Liver (tissue), 9 donors: Measurements from ENCODE around the gene SEC61B. TPM values are rescaled to one million over a fixed set of nuclear protein-coding genes. Genes with fewer than 3 reads are reported as not detected.

ENCODE experiments used
- DNase-seq: peaks from one replicate; pipeline ENCODE4 v3.0.0-alpha.2; 2017; ENCODE audit warnings: low spot score
- H3K27ac ChIP-seq, 2 donors: one replicate each; pipeline ENCODE4 v1.7.0; 2013; ENCODE audit warnings: inconsistent platforms in 2 of 2, low read length in 2 of 2, control low read depth in 1 of 2, low read depth in 1 of 2, mild to moderate bottlenecking in 1 of 2
- H3K27me3 ChIP-seq, 4 donors: one replicate each; pipeline versions ENCODE4 v1.6.1 to v1.7.0; 2013; ENCODE audit warnings: low read length in 3 of 4, inconsistent platforms in 1 of 4, mild to moderate bottlenecking in 1 of 4, moderate library complexity in 1 of 4; ENCODE audit not compliant: control insufficient read depth in 4 of 4, insufficient read depth in 4 of 4
- H3K36me3 ChIP-seq, 4 donors: one replicate each; pipeline versions ENCODE4 v1.6.1 to v1.7.0; 2013; ENCODE audit warnings: low read length in 3 of 4, mild to moderate bottlenecking in 3 of 4, low read depth in 1 of 4, moderate library complexity in 1 of 4; ENCODE audit not compliant: control insufficient read depth in 4 of 4, insufficient read depth in 3 of 4
- H3K4me1 ChIP-seq, 4 donors: one replicate each; pipeline versions ENCODE4 v1.6.1 to v1.7.0; 2013; ENCODE audit warnings: low read length in 3 of 4, mild to moderate bottlenecking in 3 of 4, moderate library complexity in 1 of 4; ENCODE audit not compliant: control insufficient read depth in 4 of 4, insufficient read depth in 4 of 4
- H3K4me3 ChIP-seq, 3 donors: one replicate each; pipeline versions ENCODE4 v1.6.1 to v1.7.0; 2013; ENCODE audit warnings: low read length in 3 of 3, control low read depth in 1 of 3, low read depth in 1 of 3, mild to moderate bottlenecking in 1 of 3
- H3K9ac ChIP-seq, 2 donors: one replicate each; pipeline ENCODE4 v1.7.0; 2013; ENCODE audit warnings: low read length in 2 of 2, mild to moderate bottlenecking in 2 of 2, moderate library complexity in 2 of 2, control low read depth in 1 of 2, low read depth in 1 of 2
- H3K9me3 ChIP-seq, 4 donors: one replicate each; pipeline versions ENCODE4 v1.6.1 to v1.7.0; 2013; ENCODE audit warnings: low read length in 3 of 4; ENCODE audit not compliant: control insufficient read depth in 4 of 4
- EGR1 ChIP-seq, 2 donors: IDR thresholded peaks; 2 replicates each; pipeline ENCODE4 v1.6.1; 2016 to 2018; ENCODE audit warnings: antibody characterized with exemption in 2 of 2, low read depth in 2 of 2
- FOXA1 ChIP-seq: IDR thresholded peaks from 2 replicates; pipeline ENCODE4 v1.6.1; 2016; ENCODE audit warnings: antibody characterized with exemption
- FOXA2 ChIP-seq: IDR thresholded peaks from 2 replicates; pipeline ENCODE4 v1.6.1; 2016; ENCODE audit warnings: antibody characterized with exemption
- GABPA ChIP-seq, 2 donors: IDR thresholded peaks in 1 of 2; conservative IDR thresholded peaks in 1 of 2; 2 replicates each; pipeline ENCODE4 v1.6.1; 2016; ENCODE audit warnings: antibody characterized with exemption in 2 of 2, mild to moderate bottlenecking in 1 of 2, moderate library complexity in 1 of 2
- HNF4A ChIP-seq, 2 donors: conservative IDR thresholded peaks; 2 replicates each; pipeline ENCODE4 v1.6.1; 2016; ENCODE audit warnings: antibody characterized with exemption in 2 of 2, mild to moderate bottlenecking in 2 of 2
- MAX ChIP-seq: IDR thresholded peaks from 2 replicates; pipeline ENCODE4 v1.6.1; 2016; ENCODE audit warnings: antibody characterized with exemption
- NR2F2 ChIP-seq: IDR thresholded peaks from 2 replicates; pipeline ENCODE4 v1.6.1; 2016; ENCODE audit warnings: antibody characterized with exemption
- RAD21 ChIP-seq, 2 donors: IDR thresholded peaks; 2 replicates each; pipeline ENCODE4 v1.6.1; 2016; ENCODE audit warnings: antibody characterized with exemption in 2 of 2, mild to moderate bottlenecking in 2 of 2
- REST ChIP-seq: IDR thresholded peaks from 2 replicates; pipeline ENCODE4 v1.6.1; 2016; ENCODE audit warnings: antibody characterized with exemption, mild to moderate bottlenecking
- RXRA ChIP-seq, 2 donors: IDR thresholded peaks; 2 replicates each; pipeline ENCODE4 v1.6.1; 2017 to 2018; ENCODE audit warnings: antibody characterized with exemption in 2 of 2, mild to moderate bottlenecking in 1 of 2
- SP1 ChIP-seq: IDR thresholded peaks from 2 replicates; pipeline ENCODE4 v1.6.1; 2018; ENCODE audit warnings: antibody characterized with exemption, mild to moderate bottlenecking
- TAF1 ChIP-seq: conservative IDR thresholded peaks from 2 replicates; pipeline ENCODE4 v1.6.1; 2016; ENCODE audit warnings: antibody characterized with exemption, mild to moderate bottlenecking
- YY1 ChIP-seq: IDR thresholded peaks from 2 replicates; pipeline ENCODE4 v1.6.1; 2016; ENCODE audit warnings: antibody characterized with exemption, mild to moderate bottlenecking
- ZBTB33 ChIP-seq: IDR thresholded peaks from 2 replicates; pipeline ENCODE4 v1.6.1; 2016; ENCODE audit warnings: antibody characterized with exemption
- WGBS: extraction: QIAGEN DNeasy Blood & Tissue Kit; methylation state at CpG from one replicate; pipeline ENCODE4 v1.1.7; 2013; 5-methylcytosine and 5-hydroxymethylcytosine counted together
- polyA plus RNA-seq, 2 donors: library from polyadenylated mRNA; stranded (reverse) in 1 of 2; unstranded in 1 of 2; fragments of 200-250 nt in 1 of 2; fragments of >200 nt in 1 of 2; fragmentation: Nextera tagmentation in 1 of 2; extraction: Ambion mirVana in 1 of 2; gene quantifications; one replicate each; pipeline versions ENCODE4 v1.2.1 to v1.2.3, GENCODE V29; 2013 to 2015
- total RNA-seq, 2 donors: library from RNA; depleted of rRNA; stranded (reverse); fragments of >200 nt; gene quantifications; one replicate each; pipeline ENCODE4 v1.2.3, GENCODE V29; 2014
- donor health status: healthy.
- donor health status: healthy.
- donor health status: healthy.
- donor health status: healthy.
- donor health status: healthy.

Gene SEC61B
- total and polyA plus RNA-seq, 4 donors = 84.1 to 431 (median 228) TPM

GRCh38 chr9:99238331-99238730 is 16.2 kb downstream of the SEC61B start:
- H3K9ac ChIP-seq = no peak overlapping the region
- no peak for TF ChIP-seq HNF4A (conservative IDR thresholded peaks at IDR 0.05)
- no peak for TF ChIP-seq RAD21 (IDR thresholded peaks at IDR 0.05)
- no peak for TF ChIP-seq FOXA1
- no peak for TF ChIP-seq FOXA2
- TF ChIP-seq ZBTB33 = no peak
- TF ChIP-seq MAX = no peak
- no peak for TF ChIP-seq GABPA (IDR thresholded peaks at IDR 0.05 in 1 of 2, conservative IDR thresholded peaks at IDR 0.05 in 1 of 2)
- no peak for TF ChIP-seq TAF1
- TF ChIP-seq SP1 = no peak
- no peak for TF ChIP-seq YY1
- TF ChIP-seq NR2F2 = no peak
- TF ChIP-seq EGR1 (IDR thresholded peaks at IDR 0.05; ENCODE audit: low read depth in 2 of 2) = no peak

GRCh38 chr9:99239341-99240060 is 17.4 kb downstream of the SEC61B start:
- H3K27ac ChIP-seq = no peak overlapping the region
- no peak overlapping the region for H3K4me3 ChIP-seq
- peaks cover 0 to 11% (median 1%) of the 10 kb centered on the region in 4 donors for H3K36me3 ChIP-seq
- no peak for DNase-seq
- no peaks in the 10 kb centered on the region for H3K27me3 ChIP-seq
- 61% methylated on average over 6 of the region's 6 CpGs for WGBS
- no peak overlapping the region for H3K9ac ChIP-seq
- H3K9me3 ChIP-seq = no peaks in the 10 kb centered on the region
- H3K4me1 ChIP-seq = peaks cover 0 to 5% (median 0%) of the 10 kb centered on the region in 4 donors
- TF ChIP-seq TAF1 (no peak), HNF4A (conservative IDR thresholded peaks at IDR 0.05) (peak; percentile 33 to 46), RXRA (IDR thresholded peaks at IDR 0.05) (peak in 1 of 2 donors; percentile 40), MAX (no peak), ZBTB33 (no peak), YY1 (peak; percentile 26), RAD21 (IDR thresholded peaks at IDR 0.05) (peak in 1 of 2 donors; percentile 21), REST (no peak), NR2F2 (no peak)

More at GRCh38 chr9:99238331-99238730, 16.2 kb downstream of the SEC61B start:
- Histone ChIP-seq H3K4me1 (peaks cover 0 to 5% (median 0%) of the 10 kb centered on the region in 4 donors), H3K9me3 (no peaks in the 10 kb centered on the region), H3K27me3 (no peaks in the 10 kb centered on the region), H3K36me3 (peaks cover 0 to 15% (median 5%) of the 10 kb centered on the region in 4 donors), H3K4me3 (no peak overlapping the region), H3K27ac (no peak overlapping the region)
- no peak for DNase-seq
